ENCODE data around the gene CFAP20.

CFAP20 gene

DNA sequence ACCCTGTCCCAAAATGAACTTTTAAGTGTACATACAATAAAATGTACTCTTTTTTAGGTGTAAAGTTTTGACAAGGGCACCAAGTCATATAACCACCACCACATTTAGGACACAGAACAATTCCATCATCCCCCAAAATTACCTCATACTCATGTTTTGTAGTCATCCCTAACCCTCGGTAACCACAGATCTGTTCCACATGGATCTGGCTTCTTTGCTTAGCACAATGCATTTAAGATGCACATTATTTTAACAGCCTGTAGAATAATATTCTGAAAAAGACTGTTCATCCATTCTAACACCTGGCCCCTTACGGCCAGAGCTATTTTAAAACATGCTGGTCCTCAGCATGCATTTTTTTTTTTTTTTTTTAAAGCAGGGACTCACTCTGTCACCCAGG lies 25.2 kb upstream of the CFAP20 start:
- Histone ChIP-seq H3K36me3 (ENCODE audit: control insufficient read depth, low read length) (peaks cover under 1% of the 10 kb centered on the region; the same call in 1 of the 2 replicates), H3K27ac (ENCODE audit: low read depth, low read length) (no peak overlapping the region), H3K9me3 (ENCODE audit: control insufficient read depth, insufficient read depth, low read length) (no peaks in the 10 kb centered on the region), H3K4me3 (ENCODE audit: low read length) (no peak overlapping the region), H3K79me2 (ENCODE audit: control insufficient read depth, low read length) (no peaks in the 10 kb centered on the region), H3K27me3 (ENCODE audit: control insufficient read depth, low read length) (no peaks in the 10 kb centered on the region), H3K4me2 (ENCODE audit: low read length) (no peak overlapping the region), H4K20me1 (ENCODE audit: control insufficient read depth, insufficient read depth, low read depth, low read length) (no peaks in the 10 kb centered on the region), H3K4me1 (ENCODE audit: control insufficient read depth, low read length) (no peaks in the 10 kb centered on the region), H3F3A (ENCODE audit: control insufficient read depth, insufficient read depth) (no peaks in the 10 kb centered on the region), H3K9me2 (replicated peaks; ENCODE audit: control insufficient read depth, low read length) (no peaks in the 10 kb centered on the region)
- no peak for TF ChIP-seq EZH2phosphoT487 (IDR thresholded peaks at IDR 0.05; ENCODE audit: borderline replicate concordance, low read length)
- TF ChIP-seq, protein P1, sequence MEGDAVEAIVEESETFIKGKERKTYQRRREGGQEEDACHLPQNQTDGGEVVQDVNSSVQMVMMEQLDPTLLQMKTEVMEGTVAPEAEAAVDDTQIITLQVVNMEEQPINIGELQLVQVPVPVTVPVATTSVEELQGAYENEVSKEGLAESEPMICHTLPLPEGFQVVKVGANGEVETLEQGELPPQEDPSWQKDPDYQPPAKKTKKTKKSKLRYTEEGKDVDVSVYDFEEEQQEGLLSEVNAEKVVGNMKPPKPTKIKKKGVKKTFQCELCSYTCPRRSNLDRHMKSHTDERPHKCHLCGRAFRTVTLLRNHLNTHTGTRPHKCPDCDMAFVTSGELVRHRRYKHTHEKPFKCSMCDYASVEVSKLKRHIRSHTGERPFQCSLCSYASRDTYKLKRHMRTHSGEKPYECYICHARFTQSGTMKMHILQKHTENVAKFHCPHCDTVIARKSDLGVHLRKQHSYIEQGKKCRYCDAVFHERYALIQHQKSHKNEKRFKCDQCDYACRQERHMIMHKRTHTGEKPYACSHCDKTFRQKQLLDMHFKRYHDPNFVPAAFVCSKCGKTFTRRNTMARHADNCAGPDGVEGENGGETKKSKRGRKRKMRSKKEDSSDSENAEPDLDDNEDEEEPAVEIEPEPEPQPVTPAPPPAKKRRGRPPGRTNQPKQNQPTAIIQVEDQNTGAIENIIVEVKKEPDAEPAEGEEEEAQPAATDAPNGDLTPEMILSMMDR (IDR thresholded peaks at IDR 0.05; ENCODE audit: low read depth, low read length, poor library complexity, severe bottlenecking) = no peak

DNA sequence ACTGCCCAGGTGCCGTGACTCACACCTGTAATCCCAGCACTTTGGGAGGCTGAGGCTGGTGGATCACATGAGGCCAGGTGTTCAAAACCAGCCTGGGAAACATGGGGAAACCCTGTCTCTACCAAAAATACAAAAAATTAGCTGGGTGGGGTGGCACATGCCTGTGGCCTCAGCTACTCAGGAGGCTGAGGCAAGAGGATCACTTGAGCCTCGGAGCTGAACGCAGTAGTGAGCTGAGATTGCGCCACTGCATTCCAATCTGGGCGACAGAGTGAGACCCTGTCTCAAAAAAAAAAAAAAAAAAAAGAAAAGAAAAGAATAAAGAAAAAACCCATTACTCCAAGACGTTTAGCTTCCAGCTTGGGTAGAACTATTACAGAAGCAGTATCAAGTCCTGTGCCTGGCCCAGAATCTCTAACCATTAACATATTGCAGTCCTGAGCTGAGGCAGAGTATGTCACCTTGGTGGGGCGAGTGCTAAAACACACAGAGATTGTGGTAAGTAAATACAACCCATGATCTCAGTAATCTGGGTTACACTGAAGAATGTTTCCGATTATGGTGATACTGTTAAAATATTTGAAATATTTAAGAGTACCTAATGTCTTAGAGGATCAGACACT lies 23.2 kb upstream of the CFAP20 start:
- Histone ChIP-seq H3K79me2 (ENCODE audit: control insufficient read depth, low read length) (no peaks in the 10 kb centered on the region), H3K36me3 (ENCODE audit: control insufficient read depth, low read length) (no peaks in the 10 kb centered on the region), H3K9me3 (ENCODE audit: control insufficient read depth, insufficient read depth, low read length) (no peaks in the 10 kb centered on the region), H3K27ac (ENCODE audit: low read depth, low read length) (no peak overlapping the region), H3K27me3 (ENCODE audit: control insufficient read depth, low read length) (no peaks in the 10 kb centered on the region), H4K20me1 (ENCODE audit: control insufficient read depth, insufficient read depth, low read depth, low read length) (no peaks in the 10 kb centered on the region), H3K4me2 (ENCODE audit: low read length) (no peak overlapping the region), H3F3A (ENCODE audit: control insufficient read depth, insufficient read depth) (no peaks in the 10 kb centered on the region), H3K4me3 (ENCODE audit: low read length) (no peak overlapping the region), H3K9me2 (replicated peaks; ENCODE audit: control insufficient read depth, low read length) (no peaks in the 10 kb centered on the region), H3K4me1 (ENCODE audit: control insufficient read depth, low read length) (no peaks in the 10 kb centered on the region)
- TF ChIP-seq EZH2phosphoT487 (IDR thresholded peaks at IDR 0.05; ENCODE audit: borderline replicate concordance, low read length) = no peak
- TF ChIP-seq, protein P1 (IDR thresholded peaks at IDR 0.05; ENCODE audit: low read depth, low read length, poor library complexity, severe bottlenecking) = no peak

DNA sequence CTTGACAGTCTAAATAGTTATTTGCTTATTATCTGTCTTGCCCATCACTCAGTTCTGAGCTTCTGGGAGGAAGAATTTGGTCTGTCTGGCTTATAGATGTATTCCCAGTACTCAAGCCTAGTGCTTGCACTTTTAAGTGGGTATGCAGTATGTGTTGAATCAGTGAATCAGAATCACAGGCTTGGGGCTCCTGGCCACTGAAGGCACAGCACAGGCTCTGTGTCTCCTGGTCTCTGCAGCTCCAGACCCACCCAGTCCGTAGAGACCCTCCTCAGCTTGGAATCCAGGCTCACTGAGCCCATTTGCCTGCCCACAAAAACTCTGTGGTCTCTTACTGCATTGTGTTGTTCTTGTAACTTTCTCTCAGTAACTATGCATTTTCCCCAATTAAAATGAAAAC lies 19.3 kb upstream of the CFAP20 start:
- TF ChIP-seq, protein P1 (IDR thresholded peaks at IDR 0.05; ENCODE audit: low read depth, low read length, poor library complexity, severe bottlenecking) = no peak
- TF ChIP-seq EZH2phosphoT487 (IDR thresholded peaks at IDR 0.05; ENCODE audit: borderline replicate concordance, low read length) = no peak

More for the DNA sequence above, 19.3 kb upstream of the CFAP20 start:
- Histone ChIP-seq H3K4me2 (ENCODE audit: low read length) (no peak overlapping the region), H3K36me3 (ENCODE audit: control insufficient read depth, low read length) (no peaks in the 10 kb centered on the region), H3K27me3 (ENCODE audit: control insufficient read depth, low read length) (no peaks in the 10 kb centered on the region), H3K27ac (ENCODE audit: low read depth, low read length) (no peak overlapping the region), H4K20me1 (ENCODE audit: control insufficient read depth, insufficient read depth, low read depth, low read length) (no peaks in the 10 kb centered on the region), H3K9me2 (replicated peaks; ENCODE audit: control insufficient read depth, low read length) (no peaks in the 10 kb centered on the region), H3K4me1 (ENCODE audit: control insufficient read depth, low read length) (no peaks in the 10 kb centered on the region), H3K79me2 (ENCODE audit: control insufficient read depth, low read length) (no peaks in the 10 kb centered on the region), H3F3A (ENCODE audit: control insufficient read depth, insufficient read depth) (no peaks in the 10 kb centered on the region), H3K9me3 (ENCODE audit: control insufficient read depth, insufficient read depth, low read length) (no peaks in the 10 kb centered on the region), H3K4me3 (ENCODE audit: low read length) (no peak overlapping the region)
